CD4-positive, alpha-beta T cell (primary cell): ENCODE data around the gene SKAP2. TPM values are rescaled to one million over a fixed set of nuclear protein-coding genes. Genes with fewer than 3 reads are reported as not detected.
A peak's percentile ranks its signal among the peaks of the same experiment; 100 is the strongest.

Experiments
- ATAC-seq: fragments of 200-7000 bp; cut with Tn5 transposase; one replicate; pipeline ENCODE4 v1.10.0; 2022; ENCODE audit warnings: mild to moderate bottlenecking; ENCODE audit not compliant: poor library complexity
- CTCF ChIA-PET: fragments of 350-600 bp; sonication (Branson Sonifier 250); formaldehyde crosslinking; loops from one replicate; lab custom pipeline; 2021; ENCODE audit warnings: antibody characterized with exemption, inconsistent platforms; lab: Charles Lee
- POLR2A ChIA-PET: fragments of 350-600 bp; sonication (Branson Sonifier 250); formaldehyde crosslinking; loops from one replicate; lab custom pipeline; 2021; ENCODE audit warnings: antibody characterized with exemption, inconsistent platforms; lab: Charles Lee
- DNase-seq, 14 experiments: peaks; one replicate each; pipeline ENCODE4 v3.0.0-alpha.2; 2013 to 2020; ENCODE audit warnings: mixed read lengths in 2 of 14
- H3K27ac ChIP-seq, 2 donors: one replicate each; pipeline versions ENCODE4 v1.5.1 to v1.7.0; 2013; ENCODE audit warnings: low read length in 2 of 2, low read depth in 1 of 2, mild to moderate bottlenecking in 1 of 2
- H3K27me3 ChIP-seq, 2 experiments: 1 replicate in 1 of 2; 2 replicates in 1 of 2; pipeline versions ENCODE4 v1.6.1 to v1.7.0; 2013; ENCODE audit warnings: low read length in 2 of 2, control low read depth in 1 of 2, mild to moderate bottlenecking in 1 of 2, moderate library complexity in 1 of 2; ENCODE audit not compliant: insufficient read depth in 2 of 2, control insufficient read depth in 1 of 2
- H3K36me3 ChIP-seq: one replicate; pipeline ENCODE4 v1.6.1; 2013; ENCODE audit warnings: low read length, control low read depth; ENCODE audit not compliant: insufficient read depth
- H3K4me1 ChIP-seq: one replicate; pipeline ENCODE4 v1.6.1; 2013; ENCODE audit warnings: low read length, control low read depth; ENCODE audit not compliant: insufficient read depth
- H3K4me3 ChIP-seq: one replicate; pipeline ENCODE4 v1.5.1; 2013; ENCODE audit warnings: mild to moderate bottlenecking, low read length, moderate library complexity
- H3K9me3 ChIP-seq, 2 experiments: 1 replicate in 1 of 2; 2 replicates in 1 of 2; pipeline versions ENCODE4 v1.6.1 to v1.7.0; 2013; ENCODE audit warnings: low read length in 2 of 2, mild to moderate bottlenecking in 2 of 2, control low read depth in 1 of 2, moderate library complexity in 1 of 2; ENCODE audit not compliant: control insufficient read depth in 1 of 2, insufficient read depth in 1 of 2
- H3K27ac Mint-ChIP-seq: one replicate; pipeline ENCODE4 v1.8.0; 2020; ENCODE audit warnings: mixed read lengths
- H3K27me3 Mint-ChIP-seq: one replicate; pipeline ENCODE4 v1.8.0; 2021; ENCODE audit warnings: mixed read lengths
- H3K36me3 Mint-ChIP-seq: one replicate; pipeline ENCODE4 v1.8.0; 2021; ENCODE audit warnings: low read depth, mixed read lengths
- H3K4me1 Mint-ChIP-seq: one replicate; pipeline ENCODE4 v1.8.0; 2021; ENCODE audit warnings: low read depth, mixed read lengths
- H3K4me3 Mint-ChIP-seq: one replicate; pipeline ENCODE4 v1.8.0; 2020; ENCODE audit warnings: mild to moderate bottlenecking, mixed read lengths
- H3K9me3 Mint-ChIP-seq: one replicate; pipeline ENCODE4 v1.8.0; 2020; ENCODE audit warnings: mixed read lengths
- intact Hi-C, 2 experiments: fragments of 100-400 bp; cut with DNase I in 1 of 2; cut with micrococcal nuclease in 1 of 2; formaldehyde crosslinking; loops; one replicate each; pipeline versions ENCODE4 v1.15.1 to v1.9.0; 2023 to 2025; cut with DNase I, micrococcal nuclease
- total RNA-seq, 174 experiments: library from RNA in 2 of 174; stranded (reverse) in 2 of 174; gene quantifications; one replicate each; pipeline ENCODE4 v1.2.3 and lab custom pipeline; 2021 to 2026
- TF ChIP-seq, protein P1 (sequence below): fragments of 200-600 bp; IDR thresholded peaks from one replicate; pipeline ENCODE4 v1.8.0; 2022; ENCODE audit warnings: antibody characterized with exemption, mild to moderate bottlenecking

Gene SKAP2
- total RNA-seq, 2 experiments from 2014 or later = 0.91 to 1.2 TPM

DNA sequence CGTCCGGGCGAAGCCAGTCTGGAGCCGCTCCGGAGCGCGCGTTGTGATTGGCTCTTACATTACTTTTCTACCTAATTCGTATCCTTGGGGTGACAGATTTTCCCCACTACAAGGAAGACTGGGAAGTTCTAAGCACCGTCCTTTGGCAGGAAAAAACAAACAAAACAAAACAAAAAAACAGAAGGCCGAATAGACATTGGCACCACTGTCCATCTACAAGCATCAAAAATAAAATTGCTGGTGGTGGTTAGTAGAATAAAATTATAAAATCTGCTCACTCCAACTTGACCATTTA is 651 bp upstream of the SKAP2 start:
- Mint-ChIP-seq H3K27me3 (peaks cover 75% of the 10 kb centered on the region), H3K9me3 (no peaks in the 10 kb centered on the region), H3K27ac (peak overlapping the region; percentile 57), H3K4me1 (peaks cover 23% of the 10 kb centered on the region), H3K4me3 (peak overlapping the region; percentile 91), H3K36me3 (peaks cover 4% of the 10 kb centered on the region)
- TF ChIP-seq, protein P1, sequence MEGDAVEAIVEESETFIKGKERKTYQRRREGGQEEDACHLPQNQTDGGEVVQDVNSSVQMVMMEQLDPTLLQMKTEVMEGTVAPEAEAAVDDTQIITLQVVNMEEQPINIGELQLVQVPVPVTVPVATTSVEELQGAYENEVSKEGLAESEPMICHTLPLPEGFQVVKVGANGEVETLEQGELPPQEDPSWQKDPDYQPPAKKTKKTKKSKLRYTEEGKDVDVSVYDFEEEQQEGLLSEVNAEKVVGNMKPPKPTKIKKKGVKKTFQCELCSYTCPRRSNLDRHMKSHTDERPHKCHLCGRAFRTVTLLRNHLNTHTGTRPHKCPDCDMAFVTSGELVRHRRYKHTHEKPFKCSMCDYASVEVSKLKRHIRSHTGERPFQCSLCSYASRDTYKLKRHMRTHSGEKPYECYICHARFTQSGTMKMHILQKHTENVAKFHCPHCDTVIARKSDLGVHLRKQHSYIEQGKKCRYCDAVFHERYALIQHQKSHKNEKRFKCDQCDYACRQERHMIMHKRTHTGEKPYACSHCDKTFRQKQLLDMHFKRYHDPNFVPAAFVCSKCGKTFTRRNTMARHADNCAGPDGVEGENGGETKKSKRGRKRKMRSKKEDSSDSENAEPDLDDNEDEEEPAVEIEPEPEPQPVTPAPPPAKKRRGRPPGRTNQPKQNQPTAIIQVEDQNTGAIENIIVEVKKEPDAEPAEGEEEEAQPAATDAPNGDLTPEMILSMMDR = no peak
- peak overlapping the region; percentile 43 to 56 for H3K27ac ChIP-seq
- POLR2A ChIA-PET = no interaction called here
- CTCF ChIA-PET = no interaction called here
- H3K4me3 ChIP-seq = peak overlapping the region; percentile 89
- H3K36me3 ChIP-seq = no peaks in the 10 kb centered on the region
- no peaks in the 10 kb centered on the region for H3K9me3 ChIP-seq
- H3K4me1 ChIP-seq = peaks cover 17% of the 10 kb centered on the region
- peak in 2 of 14 experiments; percentile 9 to 10 for DNase-seq
- intact Hi-C loops = loop anchor here in 1 of 2 experiments (10.0 kb wide), 2 partner anchors 230 to 1000 kb away; partner anchors contain the start of gene HOXA1
- peak; percentile 21 for ATAC-seq
- peaks cover 0 to 3% of the 10 kb centered on the region in 2 experiments for H3K27me3 ChIP-seq

DNA sequence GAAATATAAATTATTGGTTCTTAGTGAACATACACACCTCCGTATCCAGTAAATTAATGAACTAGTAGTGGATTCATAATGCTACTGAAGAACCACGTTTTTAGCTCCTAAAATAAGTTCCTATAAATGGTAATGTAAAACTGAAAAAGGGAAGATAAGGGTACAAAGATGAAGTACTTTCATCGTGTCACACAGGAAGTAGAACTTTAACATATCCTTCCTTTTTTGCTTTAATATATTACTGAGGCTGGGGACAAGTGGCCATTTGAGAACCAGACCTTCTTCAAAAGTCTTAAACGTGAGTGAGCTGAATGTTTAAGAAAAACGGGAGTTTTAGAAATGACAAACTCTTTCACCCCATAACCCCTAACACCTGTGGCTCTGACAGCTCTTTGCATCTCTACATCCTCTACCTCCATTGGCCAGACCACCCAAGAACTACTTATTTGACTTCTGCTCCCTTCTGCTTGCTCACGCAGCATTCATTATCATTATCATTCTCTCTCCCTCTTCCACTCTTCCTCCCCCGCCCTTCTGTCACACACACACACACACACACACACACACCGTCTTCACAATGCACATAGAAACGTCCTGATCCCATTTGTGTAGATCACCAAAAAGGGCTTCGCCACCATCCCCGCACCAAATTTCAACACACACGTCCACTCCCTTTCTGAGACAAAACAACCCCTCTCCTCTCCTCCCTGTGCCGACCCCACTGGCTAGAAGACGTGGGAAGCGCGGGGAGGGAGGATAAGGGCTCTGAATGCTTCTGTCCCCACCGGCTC is 677 bp downstream of the SKAP2 start:
- POLR2A ChIA-PET = interaction anchor here (1.0 kb wide), 1 partner anchor 267 kb away, joined by 3 read pairs; the partner anchor contains the start of gene HOXA4
- Mint-ChIP-seq H3K27ac (peak overlapping the region; percentile 57), H3K4me1 (peaks cover 23% of the 10 kb centered on the region), H3K9me3 (no peaks in the 10 kb centered on the region), H3K4me3 (peak overlapping the region; percentile 91), H3K36me3 (peaks cover 4% of the 10 kb centered on the region), H3K27me3 (peaks cover 75% of the 10 kb centered on the region)
- Histone ChIP-seq H3K4me3 (peak overlapping the region; percentile 89), H3K36me3 (no peaks in the 10 kb centered on the region), H3K4me1 (peaks cover 17% of the 10 kb centered on the region), H3K9me3 (no peaks in the 10 kb centered on the region), H3K27me3 (peaks cover 0 to 3% of the 10 kb centered on the region in 2 experiments), H3K27ac (peak overlapping the region; percentile 43 to 56)
- CTCF ChIA-PET = no interaction called here
- DNase-seq = peak in 9 of 14 experiments; percentile 2 to 63 (median 11)
- peak; percentile 32 for ATAC-seq
- TF ChIP-seq, protein P1 = no peak
- intact Hi-C loops = loop anchor here in 1 of 2 experiments (10.0 kb wide), 2 partner anchors 231 to 999 kb away; partner anchors contain the start of gene HOXA1

- H3K9me3 ChIP-seq = no peaks in the 10 kb centered on the region
- no peak overlapping the region for H3K4me3 ChIP-seq
- H3K27ac ChIP-seq = no peak overlapping the region
- Mint-ChIP-seq H3K4me1 (peaks cover 23% of the 10 kb centered on the region), H3K27ac (no peak overlapping the region), H3K4me3 (peak overlapping the region; percentile 91), H3K27me3 (peaks cover 78% of the 10 kb centered on the region), H3K9me3 (no peaks in the 10 kb centered on the region), H3K36me3 (peaks cover 4% of the 10 kb centered on the region)
- H3K27me3 ChIP-seq = peaks cover 6 to 12% of the 10 kb centered on the region in 2 experiments
- intact Hi-C loops = loop anchor here in 1 of 2 experiments (10.0 kb wide), 2 partner anchors 232 to 998 kb away; partner anchors contain the start of gene HOXA1
- DNase-seq (no peak), ATAC-seq (no peak)
- ChIA-PET POLR2A (interaction anchor here (1.0 kb wide), 1 partner anchor 268 kb away, joined by 3 read pairs; the partner anchor contains the start of gene HOXA4), CTCF (no interaction called here)
- H3K36me3 ChIP-seq = no peaks in the 10 kb centered on the region
- peaks cover 17% of the 10 kb centered on the region for H3K4me1 ChIP-seq
- TF ChIP-seq, protein P1 = no peak
These were observed 1.6 kb downstream of the SKAP2 start for GRCh38 chr7:26862834-26863233.
